ENCODE data around the gene ELF5. TPM values are rescaled to one million over a fixed set of nuclear protein-coding genes. Genes with fewer than 3 reads are reported as not detected.

Gene ELF5
- polyA plus RNA-seq, 1 donor from 2014 or later, result not detected

- Histone ChIP-seq H3K9me3 (ENCODE audit: low read length) (peaks cover 4% of the 10 kb centered on the region), H3K27ac (ENCODE audit: low read length) (no peak overlapping the region), H3K36me3 (ENCODE audit: insufficient read depth, low read length) (no peaks in the 10 kb centered on the region), H3K9me2 (ENCODE audit: insufficient read depth, low read length) (no peaks in the 10 kb centered on the region), H3K9ac (ENCODE audit: low read length) (no peak overlapping the region), H3K79me2 (replicated peaks; ENCODE audit: insufficient read depth, low read length) (no peaks in the 10 kb centered on the region), H3K4me3 (ENCODE audit: low read length) (no peak overlapping the region), H4K20me1 (ENCODE audit: insufficient read depth) (no peaks in the 10 kb centered on the region), H3K27me3 (ENCODE audit: insufficient read depth, low read depth, low read length) (no peaks in the 10 kb centered on the region), H3F3A (ENCODE audit: insufficient read depth, low read length, poor library complexity, severe bottlenecking) (no peaks in the 10 kb centered on the region), H2AFZ (ENCODE audit: low read depth, low read length) (no peak overlapping the region), H3K4me2 (ENCODE audit: low read length) (no peak overlapping the region)
- TF ChIP-seq EZH2 (IDR thresholded peaks at IDR 0.05; ENCODE audit: borderline replicate concordance, insufficient read depth, low read length, poor library complexity, severe bottlenecking), result no peak
- TF ChIP-seq REST (IDR thresholded peaks at IDR 0.05; ENCODE audit: borderline replicate concordance), result no peak
- no peak for TF ChIP-seq TAF1 (IDR thresholded peaks at IDR 0.05; ENCODE audit: low read depth)
- no peak for TF ChIP-seq MXI1 (conservative IDR thresholded peaks at IDR 0.05; ENCODE audit: poor library complexity, severe bottlenecking)
- no peak for TF ChIP-seq EP300 (conservative IDR thresholded peaks at IDR 0.05; ENCODE audit: poor library complexity, severe bottlenecking)
- TF ChIP-seq RAD21 (conservative IDR thresholded peaks at IDR 0.05), result no peak
- TF ChIP-seq CTCF (IDR thresholded peaks at IDR 0.05; ENCODE audit: poor library complexity, severe bottlenecking), result no peak
Observed at GRCh38 chr11:34464591-34465051, 49.0 kb downstream of the ELF5 start.

GRCh38 chr11:34461215-34461614 lies 52.4 kb downstream of the ELF5 start:
- Histone ChIP-seq H3K9ac (ENCODE audit: low read length) (no peak overlapping the region), H3K27me3 (ENCODE audit: insufficient read depth, low read depth, low read length) (no peaks in the 10 kb centered on the region), H3K4me3 (ENCODE audit: low read length) (no peak overlapping the region), H3K79me2 (replicated peaks; ENCODE audit: insufficient read depth, low read length) (no peaks in the 10 kb centered on the region), H3K27ac (ENCODE audit: low read length) (no peak overlapping the region), H3K9me3 (ENCODE audit: low read length) (no peaks in the 10 kb centered on the region), H3F3A (ENCODE audit: insufficient read depth, low read length, poor library complexity, severe bottlenecking) (no peaks in the 10 kb centered on the region), H2AFZ (ENCODE audit: low read depth, low read length) (no peak overlapping the region), H3K36me3 (ENCODE audit: insufficient read depth, low read length) (no peaks in the 10 kb centered on the region), H3K9me2 (ENCODE audit: insufficient read depth, low read length) (no peaks in the 10 kb centered on the region), H4K20me1 (ENCODE audit: insufficient read depth) (no peaks in the 10 kb centered on the region), H3K4me2 (ENCODE audit: low read length) (no peak overlapping the region)
- no peak for TF ChIP-seq CTCF (IDR thresholded peaks at IDR 0.05; ENCODE audit: poor library complexity, severe bottlenecking)
- no peak for TF ChIP-seq POLR2AphosphoS5 (IDR thresholded peaks at IDR 0.05)
- TF ChIP-seq MXI1 (conservative IDR thresholded peaks at IDR 0.05; ENCODE audit: poor library complexity, severe bottlenecking), result no peak
- no peak for TF ChIP-seq SMC3 (conservative IDR thresholded peaks at IDR 0.05; ENCODE audit: poor library complexity)
- TF ChIP-seq EP300 (conservative IDR thresholded peaks at IDR 0.05; ENCODE audit: poor library complexity, severe bottlenecking), result no peak
- TF ChIP-seq RAD21 (conservative IDR thresholded peaks at IDR 0.05), result no peak
- TF ChIP-seq TAF1 (IDR thresholded peaks at IDR 0.05; ENCODE audit: low read depth), result no peak
- no peak for TF ChIP-seq REST (IDR thresholded peaks at IDR 0.05; ENCODE audit: borderline replicate concordance)
- TF ChIP-seq EZH2 (IDR thresholded peaks at IDR 0.05; ENCODE audit: borderline replicate concordance, insufficient read depth, low read length, poor library complexity, severe bottlenecking), result no peak

Data from neural cell (in vitro differentiated cells).